ENCODE measurements around the gene PECR. TPM values are rescaled to one million over a fixed set of nuclear protein-coding genes. Genes with fewer than 3 reads are reported as not detected.

PECR gene
- total and polyA plus RNA-seq, 8 donors: 3.8 to 7.5 (median 4.8) TPM

DNA sequence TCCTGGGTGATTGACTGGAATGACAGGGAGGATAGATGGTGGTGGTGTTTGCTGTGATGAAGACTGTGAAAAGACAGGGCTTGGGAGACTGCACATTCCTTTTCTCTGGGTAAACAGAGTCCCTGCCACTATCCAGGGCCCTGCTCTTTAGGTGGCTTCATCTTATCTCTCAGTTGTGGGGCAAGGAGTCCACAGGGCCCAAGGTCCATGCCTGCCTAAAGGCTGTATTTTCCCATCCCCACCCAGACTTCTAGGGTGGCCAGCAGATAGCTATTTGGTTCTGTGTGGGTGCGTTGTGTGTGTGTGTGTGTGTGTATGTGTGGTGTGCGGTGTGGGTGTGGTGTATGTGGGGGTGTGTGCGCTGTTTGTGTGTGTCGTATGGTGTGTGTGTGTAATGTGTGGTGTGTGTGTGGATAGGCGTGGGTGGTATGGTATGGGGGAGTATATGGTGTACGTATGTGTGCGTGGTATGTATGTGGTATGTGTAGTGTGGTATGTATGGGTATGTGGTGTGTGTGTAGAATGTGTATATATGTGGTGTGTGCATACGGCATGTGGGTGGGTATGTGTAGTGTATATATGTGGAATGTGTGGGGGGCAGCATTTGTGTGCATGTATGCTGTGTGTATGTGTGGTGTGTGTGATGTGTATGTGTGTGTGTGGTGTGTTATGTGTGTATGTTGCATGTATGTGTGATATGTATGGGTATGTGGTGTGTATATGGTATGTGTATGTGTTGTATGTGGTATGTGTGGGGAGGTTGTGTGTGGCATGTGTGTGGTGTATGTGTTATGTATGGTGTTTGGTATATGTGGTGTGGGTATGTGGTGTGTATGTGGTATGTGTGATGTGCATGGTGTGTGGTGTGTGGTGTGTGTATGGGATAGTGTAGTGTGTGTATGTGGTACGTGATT is 17.1 kb upstream of the PECR start:
- no peak overlapping the region for H3K4me3 ChIP-seq
- no peak for FAIRE-seq
- 86% methylated on average over 9 of the region's 9 CpGs for WGBS, 2 donors
- H3K4me1 ChIP-seq: no peaks in the 10 kb centered on the region
- H3K9me3 ChIP-seq: no peaks in the 10 kb centered on the region
- no peak for DNase-seq
- TF ChIP-seq, protein P1, sequence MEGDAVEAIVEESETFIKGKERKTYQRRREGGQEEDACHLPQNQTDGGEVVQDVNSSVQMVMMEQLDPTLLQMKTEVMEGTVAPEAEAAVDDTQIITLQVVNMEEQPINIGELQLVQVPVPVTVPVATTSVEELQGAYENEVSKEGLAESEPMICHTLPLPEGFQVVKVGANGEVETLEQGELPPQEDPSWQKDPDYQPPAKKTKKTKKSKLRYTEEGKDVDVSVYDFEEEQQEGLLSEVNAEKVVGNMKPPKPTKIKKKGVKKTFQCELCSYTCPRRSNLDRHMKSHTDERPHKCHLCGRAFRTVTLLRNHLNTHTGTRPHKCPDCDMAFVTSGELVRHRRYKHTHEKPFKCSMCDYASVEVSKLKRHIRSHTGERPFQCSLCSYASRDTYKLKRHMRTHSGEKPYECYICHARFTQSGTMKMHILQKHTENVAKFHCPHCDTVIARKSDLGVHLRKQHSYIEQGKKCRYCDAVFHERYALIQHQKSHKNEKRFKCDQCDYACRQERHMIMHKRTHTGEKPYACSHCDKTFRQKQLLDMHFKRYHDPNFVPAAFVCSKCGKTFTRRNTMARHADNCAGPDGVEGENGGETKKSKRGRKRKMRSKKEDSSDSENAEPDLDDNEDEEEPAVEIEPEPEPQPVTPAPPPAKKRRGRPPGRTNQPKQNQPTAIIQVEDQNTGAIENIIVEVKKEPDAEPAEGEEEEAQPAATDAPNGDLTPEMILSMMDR (IDR thresholded peaks at IDR 0.05): no peak
- H3K36me3 ChIP-seq: no peaks in the 10 kb centered on the region
- H3K27ac ChIP-seq: no peak overlapping the region
- intact Hi-C loops (cut with DNase I): no loop called here
- ATAC-seq: no peak
- peaks cover 0 to 4% (median 0%) of the 10 kb centered on the region in 4 donors for H3K27me3 ChIP-seq

DNA sequence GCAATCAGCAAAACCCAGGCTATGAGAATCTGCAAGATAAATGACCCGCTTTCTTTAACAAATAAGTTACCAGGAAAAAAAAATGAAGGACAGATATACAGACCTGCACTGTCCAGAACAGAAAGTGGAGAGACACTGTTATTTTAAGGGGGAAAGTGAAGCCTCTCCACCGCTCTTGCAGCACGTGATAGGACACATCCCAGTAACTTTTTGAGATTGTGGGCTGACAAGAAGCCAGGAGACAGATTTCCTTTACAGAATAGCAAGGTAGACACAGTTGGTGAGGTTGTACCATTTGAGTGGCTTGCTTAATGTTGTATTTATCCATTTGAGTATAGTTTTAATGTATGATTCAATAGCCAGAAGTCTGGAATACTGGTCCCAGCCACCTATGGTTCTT is 13.1 kb upstream of the PECR start:
- Histone ChIP-seq H3K4me3 (no peak overlapping the region), H3K9me3 (no peaks in the 10 kb centered on the region), H3K27ac (no peak overlapping the region), H3K27me3 (no peaks in the 10 kb centered on the region), H3K4me1 (no peaks in the 10 kb centered on the region), H3K36me3 (no peaks in the 10 kb centered on the region)
- TF ChIP-seq, protein P1 (IDR thresholded peaks at IDR 0.05): no peak
- no peak for FAIRE-seq
- DNase-seq: no peak
- ATAC-seq: no peak
- intact Hi-C loops (cut with DNase I): no loop called here
- 70 to 72% methylated on average over 3 of the region's 3 CpGs for WGBS, 2 donors

DNA sequence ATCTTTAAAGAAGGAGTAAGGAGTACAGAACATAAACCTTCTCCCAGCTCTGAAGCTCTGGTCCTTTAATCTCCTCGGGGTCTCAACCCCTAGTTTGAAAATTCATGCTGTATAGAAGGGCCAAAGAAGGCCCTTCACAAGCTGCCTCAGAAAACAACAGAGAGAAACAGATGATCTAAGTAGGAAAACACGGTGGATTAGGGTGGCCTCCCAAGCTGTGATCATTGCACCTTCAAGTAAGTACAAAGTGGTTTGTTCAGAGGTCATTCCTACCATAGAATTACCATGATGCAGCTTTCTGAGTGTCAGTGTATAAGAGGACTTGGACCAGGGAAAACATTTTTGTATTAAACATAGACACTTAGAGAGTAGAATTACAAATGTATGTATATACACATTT is 11.0 kb upstream of the PECR start:
- TF ChIP-seq, protein P1 (IDR thresholded peaks at IDR 0.05): no peak
- Histone ChIP-seq H3K36me3 (no peaks in the 10 kb centered on the region), H3K4me1 (no peaks in the 10 kb centered on the region), H3K9me3 (no peaks in the 10 kb centered on the region), H3K4me3 (no peak overlapping the region), H3K27me3 (no peaks in the 10 kb centered on the region), H3K27ac (no peak overlapping the region)
- 53 to 64% methylated on average over 2 of the region's 2 CpGs for WGBS, 2 donors
- intact Hi-C loops (cut with DNase I): no loop called here
- FAIRE-seq (no peak), DNase-seq (no peak), ATAC-seq (no peak)

DNA sequence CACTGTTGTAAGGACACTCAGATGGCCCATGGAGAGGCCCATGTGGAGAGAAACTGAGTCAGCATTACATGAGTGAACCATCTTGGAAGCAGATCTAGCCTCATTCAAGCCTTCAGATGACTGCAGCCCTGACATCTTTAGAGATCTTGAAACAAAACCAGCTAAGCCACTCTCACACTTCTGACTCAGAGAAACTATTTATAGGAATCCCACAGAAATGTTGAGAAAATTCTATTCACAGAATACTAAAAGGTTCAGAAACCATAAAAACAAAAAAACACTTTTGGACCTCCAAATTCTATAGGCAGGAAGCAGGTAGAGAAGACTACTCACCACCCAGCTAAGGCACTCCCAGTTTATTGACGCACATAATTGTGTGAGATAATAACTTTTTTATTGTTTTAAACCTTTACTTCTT is 8.8 kb upstream of the PECR start:
- no peaks in the 10 kb centered on the region for H3K4me1 ChIP-seq
- H3K27ac ChIP-seq: no peak overlapping the region
- H3K27me3 ChIP-seq: no peaks in the 10 kb centered on the region
- no peaks in the 10 kb centered on the region for H3K36me3 ChIP-seq
- 81 to 85% methylated on average over 1 of the region's 1 CpG for WGBS, 2 donors
- ATAC-seq (no peak), DNase-seq (no peak), FAIRE-seq (no peak)
- TF ChIP-seq, protein P1 (IDR thresholded peaks at IDR 0.05): no peak
- H3K9me3 ChIP-seq: no peaks in the 10 kb centered on the region
- intact Hi-C loops (cut with DNase I): no loop called here
- no peak overlapping the region for H3K4me3 ChIP-seq

All from pancreas (tissue), 10 donors.